DMS 273 (cell line): ENCODE results near the gene CELF5.
A peak's percentile ranks its signal among the peaks of the same experiment; 100 is the strongest.
"Not testable (repeated sequence)": the region's sequence is repeated elsewhere in the genome, so short reads cannot be mapped to it uniquely, and the experiment has no call there.

Experiments
- DNase-seq: peaks from one replicate; lab custom pipeline; 2025; ENCODE audit not compliant: unreplicated experiment; lab: John Stamatoyannopoulos, UW

CELF5 gene

GRCh38 chr19:3189702-3190469 is 34.6 kb upstream of the CELF5 start:
- no peak for DNase-seq

- no peak for DNase-seq
These were observed 34.0 kb upstream of the CELF5 start for GRCh38 chr19:3190470-3190770.

- no peak for DNase-seq
These were observed 33.3 kb upstream of the CELF5 start for GRCh38 chr19:3190921-3191805.

GRCh38 chr19:3191806-3192104 is 32.7 kb upstream of the CELF5 start:
- DNase-seq = not testable (repeated sequence)

GRCh38 chr19:3192228-3192635 is 32.2 kb upstream of the CELF5 start:
- DNase-seq = no peak

GRCh38 chr19:3192684-3193083 is 31.8 kb upstream of the CELF5 start:
- DNase-seq = no peak

- DNase-seq = no peak
These were observed 31.0 kb upstream of the CELF5 start for GRCh38 chr19:3193256-3194105.

- peak; percentile 57 for DNase-seq
These were observed 30.1 kb upstream of the CELF5 start for GRCh38 chr19:3194106-3195087.

- peak; percentile 93 for DNase-seq
These were observed 28.2 kb upstream of the CELF5 start for GRCh38 chr19:3196064-3196932.

- DNase-seq = no peak
These were observed 27.6 kb upstream of the CELF5 start for GRCh38 chr19:3196933-3197205.

- no peak for DNase-seq
These were observed 25.4 kb upstream of the CELF5 start for GRCh38 chr19:3198901-3199700.

- DNase-seq = no peak
These were observed 23.3 kb upstream of the CELF5 start for GRCh38 chr19:3201072-3201700.

GRCh38 chr19:3201911-3202310 is 22.6 kb upstream of the CELF5 start:
- DNase-seq = no peak

GRCh38 chr19:3202346-3202745 is 22.1 kb upstream of the CELF5 start:
- DNase-seq = no peak

GRCh38 chr19:3202895-3203294 is 21.6 kb upstream of the CELF5 start:
- DNase-seq = not testable (repeated sequence)

GRCh38 chr19:3203805-3204645 is 20.4 kb upstream of the CELF5 start:
- DNase-seq = no peak

- DNase-seq = no peak
These were observed 19.7 kb upstream of the CELF5 start for GRCh38 chr19:3204646-3205275.
